GM13977 (cell line): ENCODE data around the gene CLMP.
"Not testable (repeated sequence)": the region's sequence is repeated elsewhere in the genome, so short reads cannot be mapped to it uniquely, and the experiment has no call there.

ENCODE experiments used
- DNase-seq: peaks from one replicate; pipeline ENCODE4 v3.0.0; 2012; ENCODE audit warnings: low spot score
- in situ Hi-C: fragments of 300-500 bp; cut with MboI; formaldehyde crosslinking; loops from one replicate; pipeline ENCODE4 v1.12.0; 2022; ENCODE audit warnings: low sequenced_read_pairs, low pct_unique_long_range_greater_than_20kb, mixed read lengths, inconsistent platforms; ENCODE audit not compliant: unreplicated experiment
- TF ChIP-seq, protein P1 (sequence below): IDR thresholded peaks from 2 replicates; pipeline ENCODE4 v1.5.1; 2012; ENCODE audit warnings: mild to moderate bottlenecking, control low read depth; ENCODE audit not compliant: insufficient read depth; ENCODE audit errors: extremely low read depth, missing control alignments

The CLMP gene

DNA sequence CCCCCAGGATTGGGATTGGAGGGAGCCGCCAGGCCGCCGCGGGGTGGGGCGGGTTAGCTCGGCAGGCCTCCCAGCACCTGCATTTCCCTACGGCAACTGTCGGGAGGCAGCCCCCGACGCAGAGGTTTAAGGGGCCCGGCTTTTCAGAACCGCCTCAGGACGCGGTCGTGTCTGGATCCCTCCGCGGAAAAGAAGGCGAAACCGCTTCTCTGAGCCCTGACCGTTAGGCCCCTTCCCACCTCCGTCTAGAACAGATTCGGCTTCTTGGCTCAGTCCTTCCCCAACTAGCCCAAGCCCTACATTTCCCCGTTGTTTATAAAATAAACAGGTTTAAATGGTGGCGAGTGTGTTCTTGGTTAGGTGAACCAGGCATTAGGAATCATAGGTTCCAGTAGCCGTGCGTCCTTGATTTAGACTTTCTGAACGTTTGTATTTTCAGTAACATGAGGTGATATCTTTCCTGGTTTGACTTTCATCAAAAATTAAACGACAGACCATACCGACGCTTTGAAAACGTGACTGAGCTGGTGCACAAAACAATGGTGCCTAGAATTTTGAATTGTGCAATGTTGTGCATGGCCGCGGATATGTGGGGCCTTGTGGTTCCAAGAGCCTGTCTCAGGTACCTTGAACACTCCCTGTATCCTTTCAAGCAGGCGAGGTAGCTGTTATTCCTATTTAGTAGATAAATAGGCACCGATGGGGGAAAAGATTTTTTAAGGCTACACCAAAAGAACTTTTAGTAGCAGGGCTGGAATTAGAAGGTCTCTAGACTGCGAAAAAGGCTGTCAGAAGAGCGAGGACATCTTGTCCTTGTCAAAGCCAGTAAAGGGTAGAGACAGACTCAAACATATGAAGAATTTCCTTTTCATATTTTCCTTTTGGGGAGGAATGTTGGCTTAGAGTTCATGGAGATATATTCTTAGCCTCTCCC, 131.9 kb downstream of the CLMP start:
- in situ Hi-C loops = no loop called here
- no peak for DNase-seq

DNA sequence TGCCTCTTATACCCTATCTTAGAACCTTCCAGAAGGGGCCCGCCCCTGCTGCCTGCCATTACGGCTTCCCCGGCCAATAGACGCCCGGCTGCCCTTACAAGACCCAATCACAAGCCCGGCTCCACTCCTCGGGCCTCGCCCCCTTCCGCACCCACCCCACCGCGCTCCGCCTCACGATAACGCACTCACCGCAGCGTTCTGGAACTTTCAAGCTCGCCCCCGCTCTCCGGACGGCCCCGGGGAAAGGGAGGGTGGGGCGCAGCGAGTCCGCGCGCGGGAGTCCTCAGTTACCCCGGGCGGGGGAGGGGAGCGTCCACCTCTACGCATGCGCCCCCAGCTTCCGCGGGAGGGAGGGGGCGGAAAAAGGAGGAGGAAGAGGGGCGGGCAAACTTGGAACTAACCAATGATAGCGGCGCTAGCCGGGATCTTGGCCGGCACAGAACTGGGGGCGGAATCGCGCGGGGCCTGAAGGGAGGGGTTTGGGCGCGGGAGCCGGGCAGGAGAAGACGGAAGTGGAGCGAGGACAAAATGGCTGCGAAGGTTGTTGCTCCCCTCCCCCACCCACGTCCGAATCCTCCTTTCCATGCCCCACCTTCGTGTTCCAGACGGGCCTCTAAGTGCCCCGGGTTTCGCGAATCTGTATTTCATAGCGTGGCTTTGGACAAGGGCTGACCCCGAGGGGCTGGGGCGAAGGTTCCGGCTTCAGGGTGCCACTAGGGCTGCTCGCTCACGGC, 132.7 kb downstream of the CLMP start:
- DNase-seq = peak; percentile 92
- in situ Hi-C loops = no loop called here
- TF ChIP-seq, protein P1, sequence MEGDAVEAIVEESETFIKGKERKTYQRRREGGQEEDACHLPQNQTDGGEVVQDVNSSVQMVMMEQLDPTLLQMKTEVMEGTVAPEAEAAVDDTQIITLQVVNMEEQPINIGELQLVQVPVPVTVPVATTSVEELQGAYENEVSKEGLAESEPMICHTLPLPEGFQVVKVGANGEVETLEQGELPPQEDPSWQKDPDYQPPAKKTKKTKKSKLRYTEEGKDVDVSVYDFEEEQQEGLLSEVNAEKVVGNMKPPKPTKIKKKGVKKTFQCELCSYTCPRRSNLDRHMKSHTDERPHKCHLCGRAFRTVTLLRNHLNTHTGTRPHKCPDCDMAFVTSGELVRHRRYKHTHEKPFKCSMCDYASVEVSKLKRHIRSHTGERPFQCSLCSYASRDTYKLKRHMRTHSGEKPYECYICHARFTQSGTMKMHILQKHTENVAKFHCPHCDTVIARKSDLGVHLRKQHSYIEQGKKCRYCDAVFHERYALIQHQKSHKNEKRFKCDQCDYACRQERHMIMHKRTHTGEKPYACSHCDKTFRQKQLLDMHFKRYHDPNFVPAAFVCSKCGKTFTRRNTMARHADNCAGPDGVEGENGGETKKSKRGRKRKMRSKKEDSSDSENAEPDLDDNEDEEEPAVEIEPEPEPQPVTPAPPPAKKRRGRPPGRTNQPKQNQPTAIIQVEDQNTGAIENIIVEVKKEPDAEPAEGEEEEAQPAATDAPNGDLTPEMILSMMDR = no peak

More for the DNA sequence above, 131.9 kb downstream of the CLMP start:
- TF ChIP-seq, protein P1 = no peak

DNA sequence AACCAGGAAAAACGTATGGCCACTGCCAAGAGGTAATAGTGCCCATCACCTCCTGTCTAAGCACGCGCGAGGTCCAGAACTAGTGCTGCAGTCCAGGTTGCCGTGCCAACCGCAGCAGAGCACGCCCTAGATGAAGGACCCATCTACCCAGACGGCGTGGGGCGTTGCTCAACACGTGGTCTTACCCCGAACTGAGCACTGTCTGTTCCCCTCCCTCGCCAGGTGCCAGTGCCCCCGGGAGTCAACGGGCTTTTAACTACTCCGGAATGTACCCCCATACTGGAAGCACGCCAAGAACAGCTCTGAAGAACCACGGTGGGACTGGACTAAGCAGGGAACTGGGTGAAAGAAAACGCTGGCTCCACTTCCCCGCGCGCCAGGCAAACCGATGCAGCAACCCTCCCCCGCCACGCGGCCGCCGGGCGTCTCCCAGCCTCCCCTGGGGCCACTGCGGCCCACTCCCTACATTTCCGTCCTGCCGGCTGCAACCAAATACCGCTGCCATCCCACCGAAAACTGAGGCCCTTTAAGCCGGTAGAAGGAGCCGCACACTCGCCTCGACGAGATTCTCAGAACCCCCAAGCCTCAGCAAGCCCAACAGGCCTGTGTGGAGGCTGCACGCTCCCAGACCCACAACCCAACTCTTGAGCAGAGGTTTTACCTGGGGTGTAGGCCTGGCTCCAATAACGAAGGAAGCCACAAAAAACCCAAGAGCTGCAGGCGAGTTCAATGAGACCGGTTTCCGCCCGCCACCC, 133.5 kb downstream of the CLMP start, which contains the start of gene HSPA8:
TSS of gene HSPA8 (minus strand) at position 734 of the 755 bp plus-strand sequence. CDS start 812 bp downstream, outside the sequence.
- TF ChIP-seq, protein P1 = no peak
- DNase-seq = no peak
- in situ Hi-C loops = no loop called here

DNA sequence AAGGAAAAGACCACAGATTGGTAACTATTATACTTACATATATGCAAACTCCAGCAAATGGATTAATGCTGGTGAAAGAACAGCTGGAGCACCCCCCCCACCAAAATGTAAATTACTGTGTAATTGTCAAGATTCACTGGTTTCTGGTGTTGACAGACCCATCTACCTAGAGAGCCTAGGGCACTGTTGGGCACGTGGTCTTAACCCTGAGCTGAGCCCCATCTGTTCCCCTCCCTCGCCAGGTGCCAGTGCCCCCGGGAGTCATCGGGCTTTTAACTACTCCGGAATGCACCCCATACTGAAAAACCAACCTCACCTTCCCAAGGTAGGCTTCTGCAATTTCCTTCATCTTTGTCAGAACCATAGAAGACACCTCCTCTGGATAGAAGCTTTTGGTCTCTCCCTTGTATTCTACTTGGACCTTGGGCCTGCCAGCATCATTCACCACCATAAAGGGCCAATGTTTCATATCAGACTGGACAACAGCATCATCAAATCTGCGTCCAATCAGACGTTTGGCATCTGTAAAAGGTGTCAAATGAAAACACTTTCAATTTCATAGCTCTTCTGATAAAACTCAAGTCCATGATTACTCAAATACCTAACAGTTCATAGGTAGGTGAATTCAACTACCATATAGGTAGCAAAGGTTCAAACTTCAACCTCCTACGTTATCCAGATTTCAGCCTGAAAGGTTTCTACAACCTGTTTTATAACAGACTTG, 134.6 kb downstream of the CLMP start:
- TF ChIP-seq, protein P1 = no peak
- no peak for DNase-seq
- in situ Hi-C loops = no loop called here

DNA sequence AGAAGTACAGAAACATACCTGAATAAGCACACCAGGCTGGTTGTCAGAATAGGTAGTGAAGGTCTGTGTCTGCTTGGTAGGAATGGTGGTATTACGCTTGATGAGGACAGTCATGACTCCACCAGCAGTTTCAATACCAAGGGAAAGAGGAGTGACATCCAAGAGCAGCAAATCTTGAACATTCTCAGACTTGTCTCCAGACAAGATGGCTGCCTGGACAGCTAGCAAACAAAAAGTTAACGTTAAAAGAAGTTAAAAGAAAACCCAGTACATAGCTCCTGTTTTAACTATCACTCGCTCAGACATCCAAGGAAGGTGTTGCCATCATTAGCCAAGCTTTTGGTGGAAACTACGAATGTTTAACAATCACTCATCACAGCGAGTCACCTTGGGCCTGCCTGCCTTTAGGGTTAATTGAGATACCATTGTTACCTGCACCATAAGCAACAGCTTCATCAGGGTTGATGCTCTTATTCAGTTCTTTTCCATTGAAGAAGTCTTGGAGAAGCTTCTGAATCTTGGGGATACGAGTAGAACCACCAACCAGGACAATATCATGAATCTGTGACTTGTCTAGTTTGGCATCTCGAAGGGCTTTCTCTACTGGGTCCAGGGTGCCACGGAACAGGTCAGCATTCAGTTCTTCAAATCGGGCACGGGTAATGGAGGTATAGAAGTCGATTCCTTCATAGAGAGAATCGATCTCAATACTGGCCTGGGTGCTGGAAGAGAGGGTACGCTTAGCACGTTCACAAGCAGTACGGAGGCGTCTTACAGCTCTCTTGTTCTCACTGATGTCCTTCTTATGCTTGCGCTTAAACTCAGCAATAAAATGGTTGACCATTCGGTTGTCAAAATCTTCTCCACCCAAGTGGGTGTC, 135.8 kb downstream of the CLMP start:
- in situ Hi-C loops, DNase-seq: not testable (repeated sequence)
